Activated CD8-positive, alpha-beta memory T cell treated with anti-CD3 and anti-CD28 coated beads for 36 hours (primary cell): ENCODE results near the gene LDHD. TPM values are rescaled to one million over a fixed set of nuclear protein-coding genes. Genes with fewer than 3 reads are reported as not detected.

Experiments used
- CTCF ChIA-PET: fragments of 350-600 bp; sonication (Branson Sonifier 250); formaldehyde crosslinking; loops from one replicate; lab custom pipeline; 2021; ENCODE audit warnings: antibody characterized with exemption; lab: Charles Lee
- POLR2A ChIA-PET: fragments of 350-600 bp; sonication (Branson Sonifier 250); formaldehyde crosslinking; loops from one replicate; lab custom pipeline; 2021; ENCODE audit warnings: antibody characterized with exemption; lab: Charles Lee
- total RNA-seq, 2 experiments: library from RNA; stranded (reverse); gene quantifications; one replicate each; pipeline ENCODE4 v1.2.3, GENCODE V29; 2021

The LDHD gene
- total RNA-seq, 2 experiments from 2014 or later: not detected

- ChIA-PET POLR2A (no interaction called here), CTCF (interaction anchor here (1.5 to 1.8 kb wide), 3 partner anchors 25 to 37 kb away, joined by 4 to 9 read pairs (median 4); no protein-coding TSS in a partner anchor)
These were observed 42.9 kb downstream of the LDHD start for GRCh38 chr16:75073545-75074303.

GRCh38 chr16:75072239-75072947, 44.2 kb downstream of the LDHD start:
- ChIA-PET CTCF (no interaction called here), POLR2A (no interaction called here)

- CTCF ChIA-PET: no interaction called here
These were observed 45.0 kb downstream of the LDHD start for GRCh38 chr16:75071621-75072020.

GRCh38 chr16:75070012-75070841, 46.4 kb downstream of the LDHD start:
- POLR2A ChIA-PET: no interaction called here
- CTCF ChIA-PET: no interaction called here

More at GRCh38 chr16:75071621-75072020, 45.0 kb downstream of the LDHD start:
- POLR2A ChIA-PET: no interaction called here

GRCh38 chr16:75068085-75069031, 48.2 kb downstream of the LDHD start:
- ChIA-PET POLR2A (interaction anchor here (0.7 kb wide), 1 partner anchor 14 kb away, joined by 4 read pairs; no protein-coding TSS in a partner anchor), CTCF (interaction anchor here (1.2 kb wide), 1 partner anchor 51 kb away, joined by 3 read pairs; no protein-coding TSS in a partner anchor)

- ChIA-PET POLR2A (interaction anchor here (0.7 kb wide), 1 partner anchor 82 kb away, joined by 3 read pairs; the partner anchor contains the start of gene WDR59), CTCF (no interaction called here)
These were observed 49.6 kb downstream of the LDHD start for GRCh38 chr16:75066861-75067447.

GRCh38 chr16:75065521-75066149, 50.9 kb downstream of the LDHD start:
- CTCF ChIA-PET: no interaction called here
- POLR2A ChIA-PET: no interaction called here

- ChIA-PET CTCF (interaction anchor here (1.0 kb wide), 1 partner anchor 67 kb away, joined by 4 read pairs; the partner anchor contains the start of gene ZNRF1), POLR2A (interaction anchor here (0.7 kb wide), 1 partner anchor 34 kb away, joined by 8 read pairs; no protein-coding TSS in a partner anchor)
These were observed 51.5 kb downstream of the LDHD start for GRCh38 chr16:75065149-75065505.

- POLR2A ChIA-PET: interaction anchor here (0.7 kb wide), 1 partner anchor 35 kb away, joined by 8 read pairs; no protein-coding TSS in a partner anchor
- CTCF ChIA-PET: interaction anchor here (1.0 kb wide), 1 partner anchor 66 kb away, joined by 4 read pairs; the partner anchor contains the start of gene ZNRF1
These were observed 52.0 kb downstream of the LDHD start for GRCh38 chr16:75064403-75065148.

- POLR2A ChIA-PET: no interaction called here
- CTCF ChIA-PET: no interaction called here
These were observed 53.0 kb downstream of the LDHD start for GRCh38 chr16:75063549-75064088.

GRCh38 chr16:75062976-75063346, 53.6 kb downstream of the LDHD start:
- CTCF ChIA-PET: no interaction called here

GRCh38 chr16:75062135-75062975, 54.2 kb downstream of the LDHD start:
- POLR2A ChIA-PET: no interaction called here

More at GRCh38 chr16:75062976-75063346, 53.6 kb downstream of the LDHD start:
- POLR2A ChIA-PET: no interaction called here

More at GRCh38 chr16:75062135-75062975, 54.2 kb downstream of the LDHD start:
- CTCF ChIA-PET: no interaction called here
